NOMO-1 treated with dmso at 0.1 percent for 144 hours (cell line): ENCODE measurements around the gene NXNL1.
"Not testable (repeated sequence)": the region's sequence is repeated elsewhere in the genome, so short reads cannot be mapped to it uniquely, and the experiment has no call there.

Source experiments
- DNase-seq: peaks from one replicate; lab custom pipeline; 2025; ENCODE audit not compliant: unreplicated experiment; lab: John Stamatoyannopoulos, UW

NXNL1 gene

DNA sequence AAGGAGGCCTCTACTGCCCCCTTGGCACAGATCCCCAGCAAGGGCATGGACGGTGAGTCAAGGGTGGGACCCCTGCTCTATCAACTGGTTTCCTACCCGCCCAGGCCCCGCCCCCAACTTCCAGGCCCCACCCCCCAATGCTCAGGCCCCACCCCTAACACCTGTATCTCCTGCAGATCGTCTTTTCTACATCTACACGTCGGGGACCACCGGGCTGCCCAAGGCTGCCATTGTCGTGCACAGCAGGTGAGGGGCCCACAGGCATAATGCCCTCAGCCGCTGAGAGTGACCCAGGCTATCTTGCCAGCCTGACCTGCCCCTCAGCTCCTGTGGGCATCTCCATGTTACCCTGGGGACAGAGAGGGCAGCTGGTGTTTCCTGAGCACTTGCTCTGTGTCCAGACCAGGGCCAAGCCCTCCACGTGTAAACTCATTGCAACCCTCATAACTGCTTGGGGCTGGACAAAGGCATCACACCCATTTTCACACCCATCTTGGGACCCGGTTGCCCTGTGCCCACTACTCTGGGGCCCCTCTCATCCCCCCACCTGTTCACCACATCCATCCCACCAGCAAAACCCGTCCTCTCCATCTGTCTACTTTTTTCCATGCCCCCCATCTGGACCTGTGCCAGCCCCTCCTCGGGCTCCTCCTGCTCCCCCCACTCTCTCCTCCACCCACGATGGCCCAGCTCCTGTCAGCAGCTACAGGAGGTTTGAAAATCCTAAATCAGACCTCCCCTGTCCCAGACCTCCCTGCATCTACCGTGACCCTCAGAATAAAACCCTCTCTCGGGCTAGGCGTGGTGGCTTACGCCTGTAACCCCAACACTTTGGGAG, 26.8 kb upstream of the NXNL1 start:
- no peak for DNase-seq

DNA sequence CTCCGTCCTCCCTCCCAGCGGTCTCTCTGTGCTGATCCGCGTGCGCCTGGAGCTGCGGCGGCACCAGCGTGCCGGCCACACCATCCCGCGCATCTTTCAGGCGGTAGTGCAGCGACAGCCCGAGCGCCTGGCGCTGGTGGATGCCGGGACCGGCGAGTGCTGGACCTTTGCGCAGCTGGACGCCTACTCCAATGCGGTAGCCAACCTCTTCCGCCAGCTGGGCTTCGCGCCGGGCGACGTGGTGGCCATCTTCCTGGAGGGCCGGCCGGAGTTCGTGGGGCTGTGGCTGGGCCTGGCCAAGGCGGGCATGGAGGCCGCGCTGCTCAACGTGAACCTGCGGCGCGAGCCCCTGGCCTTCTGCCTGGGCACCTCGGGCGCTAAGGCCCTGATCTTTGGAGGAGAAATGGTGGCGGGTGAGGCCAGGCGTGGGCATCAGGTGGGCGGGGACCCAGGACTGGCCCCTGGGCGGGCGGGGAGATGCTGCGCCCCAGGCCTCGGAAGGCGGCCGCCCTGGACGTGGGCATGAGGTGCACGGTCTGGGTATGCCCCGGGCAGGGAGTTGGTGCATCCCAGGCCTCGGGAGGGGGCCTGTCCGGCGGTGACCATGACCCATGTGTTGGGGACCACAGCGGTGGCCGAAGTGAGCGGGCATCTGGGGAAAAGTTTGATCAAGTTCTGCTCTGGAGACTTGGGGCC, 26.0 kb upstream of the NXNL1 start:
- DNase-seq: no peak

DNA sequence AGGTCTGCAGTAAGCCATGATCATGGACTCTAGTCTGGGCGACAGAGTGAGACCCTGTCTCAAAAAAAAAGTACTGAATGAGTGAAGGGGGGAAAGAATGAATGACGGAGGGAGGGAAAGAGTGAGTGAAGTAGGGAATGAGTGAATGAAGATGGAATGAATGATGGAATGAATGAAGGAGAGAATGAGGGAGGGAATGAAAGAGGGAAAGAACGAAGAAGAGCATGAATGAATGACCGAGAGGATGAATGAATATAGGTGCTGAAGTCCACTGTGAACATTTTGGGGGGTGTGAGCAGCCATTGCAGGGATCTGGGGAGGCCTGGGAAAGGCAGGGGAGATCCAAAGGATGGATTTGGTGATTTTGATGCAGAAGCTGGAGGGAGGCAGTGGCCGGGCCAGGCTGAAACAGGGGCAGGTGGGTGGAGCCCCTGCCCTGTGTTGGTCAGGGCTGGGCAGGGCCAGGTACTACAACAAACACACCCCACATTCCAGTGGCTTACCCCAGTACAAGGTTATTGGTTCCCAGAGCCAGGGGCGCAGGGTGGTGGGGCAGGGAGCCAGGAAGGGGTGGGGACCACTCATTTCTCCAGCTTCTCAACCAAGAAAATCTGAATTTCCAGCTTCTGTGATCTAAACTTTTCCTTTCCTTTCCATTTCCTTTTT, 23.9 kb upstream of the NXNL1 start:
- DNase-seq: no peak

DNA sequence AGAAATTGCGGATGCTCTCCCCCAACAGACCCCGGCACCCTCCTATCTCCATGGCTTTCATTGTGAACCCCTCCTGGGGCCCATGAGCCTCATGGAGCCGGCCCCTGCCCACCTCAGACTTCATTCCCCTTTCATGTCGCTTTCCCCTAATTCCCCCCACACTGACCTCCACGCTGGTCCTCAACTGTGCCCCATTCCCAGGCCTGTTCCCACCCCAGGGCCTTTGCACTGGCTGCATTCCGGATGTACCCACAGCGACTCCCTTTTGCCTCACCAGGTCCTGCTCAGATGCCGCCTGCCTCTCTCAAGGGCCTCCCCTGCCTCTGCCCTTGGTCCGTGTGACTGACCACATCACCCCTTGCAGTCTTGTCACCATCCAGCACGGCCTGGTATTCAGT, 22.9 kb upstream of the NXNL1 start:
- DNase-seq: no peak

DNA sequence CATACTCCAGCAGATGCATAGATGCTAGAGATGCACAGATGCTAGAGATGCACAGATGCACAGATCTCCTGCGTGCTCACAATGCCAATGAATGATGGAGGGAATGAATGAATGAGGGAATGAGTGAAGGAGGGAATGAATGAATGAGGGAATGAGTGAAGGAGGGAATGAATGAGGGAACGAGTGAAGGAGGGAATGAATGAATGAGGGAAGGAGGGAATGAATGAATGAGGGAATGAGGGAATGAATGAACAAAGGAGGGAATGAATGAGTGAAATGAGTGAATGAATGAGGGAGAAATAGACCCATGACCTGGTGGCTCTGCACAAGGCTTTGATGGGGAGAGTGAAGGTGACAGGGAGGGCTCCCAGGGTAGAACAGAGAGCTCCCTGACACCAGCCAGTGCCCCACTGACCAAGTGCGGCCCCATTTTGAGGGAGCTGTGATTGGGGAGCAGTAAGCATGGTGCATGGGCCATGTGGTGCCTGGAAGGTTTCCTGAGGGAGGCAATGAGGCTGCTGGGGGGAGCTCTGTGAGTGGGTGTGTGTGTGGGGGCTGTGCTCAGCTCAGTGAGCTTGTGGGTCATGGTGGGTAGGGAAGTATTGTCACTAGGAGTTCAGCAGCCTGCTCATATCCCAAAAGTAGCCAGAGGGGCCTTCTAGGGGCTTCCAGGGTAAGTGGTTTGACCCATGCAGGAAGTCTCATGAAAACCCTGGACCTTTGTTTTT, 22.3 kb upstream of the NXNL1 start:
- DNase-seq: no peak

DNA sequence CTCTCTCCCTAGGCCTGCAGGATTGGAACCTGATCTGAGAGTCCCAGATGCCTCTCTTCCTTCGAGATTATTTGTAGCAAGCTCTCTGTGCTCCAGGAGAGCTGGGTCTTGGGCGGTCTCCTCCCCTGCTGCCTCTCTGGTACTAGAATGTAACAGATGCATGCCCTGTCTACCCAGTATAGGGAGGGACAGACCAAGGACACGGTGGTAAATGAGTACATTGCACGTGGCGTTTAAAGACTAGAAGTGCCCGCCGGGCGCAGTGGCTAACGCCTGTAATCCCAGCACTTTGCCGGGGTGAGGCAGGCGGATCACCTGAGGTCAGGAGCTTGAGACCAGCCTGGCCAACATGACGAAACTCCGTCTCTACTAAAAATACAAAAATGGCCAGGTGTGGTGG, 21.3 kb upstream of the NXNL1 start:
- DNase-seq: no peak

DNA sequence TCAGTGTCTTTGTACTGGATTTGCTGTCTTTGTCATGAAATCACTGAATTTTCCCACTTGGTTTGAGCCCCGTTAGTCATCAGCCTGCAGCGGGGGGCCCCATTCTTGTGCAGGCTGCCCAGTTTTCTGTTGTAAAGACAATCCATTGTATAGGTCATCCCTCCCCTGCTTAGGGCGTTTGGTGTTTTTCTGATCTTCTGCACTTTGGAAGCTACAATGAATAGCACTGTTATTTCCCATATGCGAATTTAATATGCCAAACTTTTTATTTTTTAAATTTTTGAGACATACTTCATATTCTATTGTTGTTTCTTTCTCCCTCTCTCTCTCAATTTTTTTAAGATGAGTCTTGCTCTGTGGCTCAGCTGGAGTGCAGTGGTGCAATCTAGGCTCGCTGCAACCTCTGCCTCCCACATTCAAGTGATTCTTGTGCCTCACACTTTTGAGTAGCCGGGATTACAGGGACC, 18.6 kb upstream of the NXNL1 start:
- DNase-seq: no peak

DNA sequence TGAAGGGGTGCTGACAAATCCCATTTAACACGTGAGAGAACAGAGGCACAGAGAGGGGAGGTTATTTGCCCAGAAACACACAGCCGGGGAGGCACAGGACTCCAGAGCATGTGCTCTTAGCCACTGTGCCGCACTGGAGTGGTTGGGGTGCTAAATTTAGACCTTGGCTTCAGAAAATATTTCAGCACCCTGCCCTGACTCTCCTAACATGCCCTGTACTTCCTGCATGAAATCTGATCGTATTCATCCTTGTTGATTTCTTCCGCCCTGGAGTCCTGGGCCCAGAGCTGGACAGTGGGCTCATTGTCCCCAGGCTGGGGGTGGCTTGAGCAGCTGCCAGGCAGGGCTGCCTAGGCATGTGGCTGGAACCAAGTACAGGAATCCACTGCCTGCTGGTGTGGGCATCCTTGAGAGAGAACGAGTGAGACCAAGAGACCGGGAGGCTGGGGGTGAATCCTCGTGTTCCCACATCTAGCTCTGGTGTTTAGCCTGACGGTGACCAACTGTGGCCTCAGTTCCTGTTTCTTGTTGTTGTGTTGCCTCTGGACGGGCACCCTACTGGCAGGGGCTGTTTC, 14.9 kb upstream of the NXNL1 start:
- no peak for DNase-seq

DNA sequence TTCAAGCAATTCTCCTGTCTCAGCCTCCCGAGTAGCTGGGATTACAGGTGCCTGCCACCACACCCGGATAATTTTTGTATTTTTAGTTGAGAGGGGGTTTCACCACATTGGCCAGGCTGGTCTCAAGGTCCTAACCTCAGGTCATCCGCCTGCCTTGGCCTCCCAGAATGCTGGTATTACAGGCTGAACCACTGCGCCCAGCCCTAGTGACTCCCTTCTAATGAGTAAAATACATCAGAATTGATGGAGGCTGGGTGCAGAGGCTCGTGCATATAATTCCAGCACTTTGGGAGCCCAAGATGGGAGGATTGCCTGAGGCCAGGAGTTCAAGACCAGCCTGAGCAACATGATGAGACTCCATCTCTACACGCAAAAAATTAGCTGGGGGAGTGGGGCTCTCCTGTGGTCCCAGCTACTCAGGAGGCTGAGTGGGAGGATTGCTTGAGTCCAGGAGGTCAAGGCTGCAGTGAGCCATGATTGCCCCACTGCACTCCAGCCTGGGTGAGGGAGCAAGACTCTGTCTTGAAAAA, 14.3 kb upstream of the NXNL1 start:
- DNase-seq: not testable (repeated sequence)

DNA sequence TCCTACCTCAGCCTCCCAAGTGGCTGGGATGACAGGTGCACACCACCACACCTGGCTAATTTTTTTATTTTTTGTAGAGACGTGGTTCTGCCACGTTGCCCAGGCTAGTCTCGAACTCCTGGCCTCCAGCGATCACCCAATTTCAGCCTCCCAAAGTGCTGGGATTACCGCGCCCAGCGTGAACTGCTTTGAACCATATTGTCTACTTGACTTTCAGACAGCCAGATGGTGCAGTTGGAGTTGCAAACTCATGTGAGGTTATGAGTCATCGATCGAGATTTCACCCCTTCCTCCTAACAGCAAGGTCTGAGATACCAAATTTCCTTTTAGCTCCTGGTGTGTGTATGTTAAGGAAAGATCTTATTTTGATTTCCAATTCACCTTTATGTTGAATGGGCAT, 12.3 kb upstream of the NXNL1 start:
- DNase-seq: peak; percentile 76

DNA sequence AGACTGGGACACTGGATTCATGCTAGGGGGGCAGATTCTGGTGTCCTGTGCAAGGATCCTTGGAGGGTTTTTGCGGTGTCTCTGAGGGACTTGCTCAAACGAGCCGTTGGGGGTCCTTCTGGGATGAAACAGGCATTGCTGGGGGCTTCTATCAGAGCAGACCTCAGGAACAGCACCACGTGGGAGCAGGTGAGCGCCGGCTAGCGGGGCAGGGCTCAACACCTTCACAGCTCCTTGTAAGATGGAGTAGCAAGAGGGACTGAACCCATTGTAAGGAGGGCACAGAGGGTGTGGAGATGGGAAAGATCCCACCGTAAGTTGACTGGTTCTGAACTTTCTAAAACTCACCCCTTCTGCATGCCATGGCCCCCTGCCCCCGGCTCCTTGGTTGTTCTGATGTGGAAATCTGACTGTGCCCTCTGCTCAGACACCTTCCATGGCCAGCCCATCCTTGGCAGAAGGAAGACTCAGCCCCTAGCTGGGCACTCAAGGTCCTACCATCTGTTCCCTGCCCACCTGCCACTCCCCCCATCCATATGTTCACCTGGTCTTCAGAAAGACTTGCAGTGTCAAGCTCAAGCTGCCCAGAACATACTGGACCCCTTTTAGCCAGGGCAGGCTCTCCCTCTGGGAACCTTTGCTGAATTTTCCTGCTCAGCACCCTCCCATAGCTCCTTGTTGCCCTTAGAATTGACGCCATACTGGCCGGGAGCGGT, 10.8 kb upstream of the NXNL1 start:
- DNase-seq: no peak

DNA sequence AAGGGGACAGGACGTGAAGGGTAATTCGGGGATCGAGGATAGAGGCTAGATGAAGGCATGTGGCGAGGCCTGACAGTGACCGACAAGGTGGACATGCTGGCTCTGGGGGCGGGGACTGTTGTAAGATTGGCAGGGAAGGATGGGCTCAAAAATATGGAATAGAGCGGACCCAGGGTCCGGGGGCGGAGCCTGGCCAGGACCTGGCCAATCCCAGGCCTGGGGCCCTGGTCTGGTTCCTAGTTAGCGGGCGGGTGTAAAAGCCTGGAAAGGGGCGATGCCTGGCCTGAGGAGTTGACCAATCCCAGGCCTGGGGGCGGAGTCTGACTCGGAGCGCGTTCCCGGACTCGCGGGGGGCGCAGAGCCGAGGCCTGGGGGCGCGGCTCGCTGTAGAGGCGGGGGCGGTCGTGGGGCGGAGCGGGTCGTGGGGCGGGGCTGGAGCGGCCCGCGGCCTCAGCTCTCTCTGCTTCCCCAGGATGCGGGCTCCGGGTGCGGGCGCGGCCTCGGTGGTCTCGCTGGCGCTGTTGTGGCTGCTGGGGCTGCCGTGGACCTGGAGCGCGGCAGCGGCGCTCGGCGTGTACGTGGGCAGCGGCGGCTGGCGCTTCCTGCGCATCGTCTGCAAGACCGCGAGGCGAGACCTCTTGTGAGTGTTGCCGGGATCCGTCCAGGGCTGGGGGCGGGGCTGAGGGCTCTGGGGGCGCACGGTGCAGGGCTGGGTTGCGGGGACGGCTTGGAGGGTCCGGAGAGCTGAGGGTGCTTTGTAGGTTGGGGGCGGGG, 9.5 kb upstream of the NXNL1 start, which contains the start of gene SLC27A1:
Gene SLC27A1, plus strand, starts transcription at position 457 of the 774 bp plus-strand sequence. Its CDS starts 17 bp downstream, at position 474.
- peak; percentile 97 for DNase-seq

DNA sequence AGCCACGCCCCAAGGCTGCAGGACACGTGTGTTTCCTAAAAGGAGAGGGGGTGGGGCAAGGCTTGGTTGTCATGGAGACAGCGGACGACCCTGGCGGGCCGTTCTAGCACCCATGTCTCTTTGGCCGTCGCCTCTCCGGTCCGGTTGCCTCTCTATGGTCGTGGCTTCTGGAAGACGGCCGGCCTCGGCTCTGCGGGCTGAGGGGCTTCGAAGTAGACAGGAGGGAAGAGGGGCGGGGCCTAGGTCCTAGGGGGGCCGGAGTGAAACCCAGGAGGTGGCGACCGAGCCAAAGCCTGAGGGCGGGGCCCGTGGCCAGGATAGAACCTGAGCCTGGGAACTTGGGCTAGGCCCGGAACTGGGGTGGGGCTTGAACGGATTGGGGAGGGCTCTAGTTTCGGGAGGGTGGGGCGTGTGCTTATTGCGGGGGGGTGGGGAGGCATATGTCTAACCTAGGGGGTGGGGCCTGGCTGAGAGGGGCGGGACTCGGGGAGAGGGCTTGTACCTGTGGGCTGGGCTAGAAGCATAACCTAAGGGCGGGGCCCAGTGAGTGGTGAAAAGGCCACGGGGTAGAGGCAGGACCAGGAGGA, 8.8 kb upstream of the NXNL1 start:
- peak; percentile 94 for DNase-seq

DNA sequence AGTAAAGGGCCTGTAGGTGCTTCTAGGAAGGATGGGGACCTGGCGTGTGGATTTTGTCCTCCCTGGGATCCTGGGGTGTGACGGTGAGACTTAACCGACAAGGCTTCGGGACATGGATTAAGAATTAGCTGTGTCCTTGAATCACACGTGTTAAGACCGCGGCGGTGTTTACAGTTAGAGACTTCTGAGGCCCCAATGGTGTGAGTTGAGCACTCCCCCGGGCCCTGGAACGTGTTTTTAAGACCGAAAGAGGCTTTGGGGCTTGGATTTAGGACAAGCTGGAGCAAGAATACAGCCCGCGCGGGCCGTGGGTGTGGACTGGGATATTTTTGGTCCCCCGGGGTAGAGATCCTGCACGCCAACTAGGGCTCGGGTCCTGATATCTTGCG, 8.4 kb upstream of the NXNL1 start:
- DNase-seq: no peak

DNA sequence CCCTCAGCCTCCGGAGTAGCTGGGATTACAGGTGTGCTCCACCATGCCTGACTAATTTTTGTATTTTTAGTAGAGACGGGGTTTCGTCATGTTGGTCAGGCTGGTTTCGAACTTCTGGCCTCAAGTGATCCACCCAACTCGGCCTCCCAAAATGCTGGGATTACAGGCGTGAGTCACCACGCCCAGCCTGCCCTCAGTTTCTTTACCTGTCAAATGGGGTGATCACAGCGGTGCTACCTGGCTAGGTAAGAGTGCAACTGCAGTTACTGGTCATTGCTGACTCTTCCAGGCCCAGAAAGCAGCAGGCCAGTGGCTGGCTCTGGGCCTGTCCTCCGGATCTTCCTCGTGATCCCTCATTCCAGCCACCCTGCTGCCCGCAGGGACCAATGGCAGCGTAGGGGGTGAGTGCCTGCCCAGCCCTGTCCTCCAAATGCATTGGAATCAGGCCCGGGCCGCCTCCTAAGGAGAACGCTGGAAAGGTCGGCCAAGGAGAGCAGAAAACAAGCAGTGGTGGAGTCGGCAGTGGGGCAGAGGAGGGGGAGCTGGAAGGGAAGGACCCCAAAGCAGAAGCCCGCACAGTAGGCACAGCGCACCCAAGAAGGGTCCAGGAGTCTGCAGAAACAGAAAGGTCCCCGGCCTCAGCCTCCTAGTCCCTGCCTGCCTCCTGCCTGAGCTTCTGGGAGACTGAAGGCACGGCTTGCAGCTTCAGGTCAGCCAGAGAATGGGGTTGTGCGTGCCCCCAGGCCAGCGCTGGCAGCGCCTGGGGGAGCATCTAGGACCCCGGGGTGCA, 7.8 kb upstream of the NXNL1 start:
- no peak for DNase-seq

DNA sequence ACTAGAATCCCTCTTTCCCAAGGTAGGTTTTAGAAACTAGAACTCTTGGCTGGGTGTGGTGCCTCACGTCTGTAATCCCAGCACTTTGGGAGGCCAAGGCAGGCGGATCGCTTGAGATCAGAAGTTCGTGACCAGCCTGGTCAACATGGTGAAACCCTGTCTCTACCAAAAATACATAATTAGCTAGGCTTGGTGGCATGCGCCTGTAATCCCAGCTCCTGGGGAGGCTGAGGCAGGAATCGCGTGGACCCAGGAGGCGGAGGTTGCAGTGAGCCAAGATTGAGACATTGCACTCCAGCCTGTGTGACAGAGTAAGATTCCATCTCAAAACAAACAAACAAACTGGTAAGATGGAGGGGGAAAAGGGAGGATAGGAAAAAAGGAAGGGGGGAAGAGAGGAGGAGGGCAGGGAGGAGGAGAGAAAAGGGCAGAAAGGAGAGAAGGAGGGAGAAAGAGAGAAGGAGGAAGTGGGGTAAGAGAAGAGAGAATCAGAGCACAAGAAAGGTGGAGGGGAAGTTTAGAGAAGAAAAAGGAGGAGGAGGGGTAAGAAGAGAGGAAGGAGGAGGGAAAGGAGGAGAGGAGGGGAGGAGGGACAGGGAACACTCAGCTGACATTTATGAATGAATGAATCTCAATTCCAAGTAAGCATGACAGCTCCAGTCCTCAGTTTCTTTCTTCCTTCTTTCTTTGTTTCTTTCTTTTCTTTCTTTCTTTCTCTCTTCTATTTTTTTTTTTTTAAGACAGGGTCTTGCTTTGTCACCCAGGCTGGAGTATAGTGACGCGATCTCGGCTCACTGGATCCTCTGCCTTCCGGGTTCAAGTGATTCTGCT, 7.0 kb upstream of the NXNL1 start:
- no peak for DNase-seq

DNA sequence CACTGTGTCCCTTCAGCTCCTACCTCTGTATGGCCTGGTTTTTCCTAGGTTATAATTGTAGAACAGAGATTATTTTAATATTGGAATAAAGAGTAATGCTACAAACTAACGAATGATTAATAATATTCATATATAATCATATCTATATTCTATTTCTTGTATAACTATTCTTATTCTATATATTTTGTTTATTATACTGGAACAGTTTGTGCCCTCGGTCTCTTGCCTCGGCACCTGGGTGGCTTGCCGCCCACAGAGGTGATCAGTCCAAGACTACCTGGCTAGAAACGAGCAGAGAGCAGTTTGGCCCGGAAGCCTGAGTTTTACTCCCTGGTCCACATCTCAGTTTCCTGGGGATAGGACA, 5.7 kb upstream of the NXNL1 start:
- no peak for DNase-seq
